Loucy (cell line): ENCODE results near the gene ZNF616.

Experiments
- H2AFZ ChIP-seq: fragments of 200-600 bp; sonication (generic); 2 replicates; pipeline ENCODE4 v1.6.0; 2016; ENCODE audit warnings: antibody characterized with exemption, mild to moderate bottlenecking, low read length, moderate library complexity
- H3F3A ChIP-seq: fragments of 200-600 bp; 2 replicates; pipeline ENCODE4 v1.6.0; 2016; ENCODE audit warnings: antibody characterized with exemption, low read depth, mild to moderate bottlenecking
- H3K27me3 ChIP-seq: fragments of 200-600 bp; sonication (generic); 2 replicates; pipeline ENCODE4 v1.6.1; 2014; ENCODE audit warnings: low read length, mild to moderate bottlenecking; ENCODE audit not compliant: insufficient read depth, poor library complexity, severe bottlenecking
- H3K36me3 ChIP-seq: fragments of 200-600 bp; sonication (generic); 2 replicates; pipeline ENCODE4 v1.6.1; 2016; ENCODE audit warnings: low read length; ENCODE audit not compliant: insufficient read depth
- H3K4me1 ChIP-seq: fragments of 200-600 bp; sonication (generic); 2 replicates; pipeline ENCODE4 v1.5.1; 2014; ENCODE audit warnings: low read length, mild to moderate bottlenecking; ENCODE audit not compliant: insufficient read depth, poor library complexity, severe bottlenecking
- H3K4me2 ChIP-seq: fragments of 200-600 bp; sonication (generic); 2 replicates; pipeline ENCODE4 v1.6.0; 2014; ENCODE audit warnings: antibody characterized with exemption, low read length, low read depth, mild to moderate bottlenecking; ENCODE audit not compliant: poor library complexity, severe bottlenecking
- H3K4me3 ChIP-seq: fragments of 200-600 bp; sonication (generic); 2 replicates; pipeline ENCODE4 v1.5.1; 2014; ENCODE audit warnings: low read length, mild to moderate bottlenecking, mixed read lengths; ENCODE audit not compliant: poor library complexity, severe bottlenecking
- H3K79me2 ChIP-seq: fragments of 200-600 bp; sonication (generic); 2 replicates; pipeline ENCODE4 v1.6.1; 2014; ENCODE audit warnings: low read length; ENCODE audit not compliant: insufficient read depth
- H3K9ac ChIP-seq: fragments of 200-600 bp; sonication (generic); 2 replicates; pipeline ENCODE4 v1.6.0; 2014; ENCODE audit warnings: mild to moderate bottlenecking, low read depth, low read length, moderate library complexity; ENCODE audit not compliant: poor library complexity, severe bottlenecking
- H3K9me2 ChIP-seq: fragments of 200-600 bp; sonication (generic); replicated peaks from 2 replicates; pipeline ENCODE4 v1.6.1; 2016; ENCODE audit warnings: low read depth, low read length, mixed read lengths
- H3K9me3 ChIP-seq: fragments of 200-600 bp; sonication (generic); 2 replicates; pipeline ENCODE4 v1.6.1; 2014; ENCODE audit warnings: mild to moderate bottlenecking, antibody characterized with exemption, low read length, low read depth; ENCODE audit not compliant: insufficient read depth
- H4K20me1 ChIP-seq: fragments of 200-600 bp; sonication (generic); 2 replicates; pipeline ENCODE4 v1.6.0; 2014; ENCODE audit warnings: antibody characterized with exemption, low read length, mild to moderate bottlenecking; ENCODE audit not compliant: insufficient read depth, poor library complexity, severe bottlenecking
- EZH2phosphoT487 ChIP-seq: fragments of 200-600 bp; IDR thresholded peaks from 2 replicates; pipeline ENCODE4 v1.6.1; 2018; ENCODE audit warnings: antibody characterized with exemption, mild to moderate bottlenecking, moderate library complexity, borderline replicate concordance
- TF ChIP-seq, protein P1 (sequence below): fragments of 200-600 bp; sonication (generic); conservative IDR thresholded peaks from 2 replicates; pipeline ENCODE4 v1.5.1; 2014; ENCODE audit warnings: mild to moderate bottlenecking, antibody characterized with exemption, low read length

Gene ZNF616

DNA sequence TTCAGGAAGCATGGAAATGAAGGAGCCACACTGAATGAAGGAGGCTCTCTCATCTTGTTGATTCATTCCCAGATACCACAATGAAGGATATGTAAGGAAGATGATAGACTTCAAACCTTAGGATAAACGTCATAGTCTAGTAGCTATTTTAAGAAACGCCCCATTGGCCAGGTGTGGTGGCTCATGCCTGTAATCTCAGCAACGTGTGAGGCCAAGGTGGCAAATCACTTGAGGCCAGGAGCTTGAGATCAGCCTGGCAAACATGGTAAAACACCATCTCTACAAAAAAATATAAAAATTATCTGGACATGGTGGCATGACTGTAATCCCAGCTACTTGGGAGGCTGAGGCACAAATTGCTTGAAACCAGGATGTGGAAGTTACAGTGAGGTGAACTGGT is 27.1 kb downstream of the ZNF616 start:
- peaks cover 54% of the 10 kb centered on the region for H3K9me3 ChIP-seq
- H3K36me3 ChIP-seq: peaks cover 40% of the 10 kb centered on the region
- no peaks in the 10 kb centered on the region for H3K4me1 ChIP-seq
- H4K20me1 ChIP-seq: no peaks in the 10 kb centered on the region
- no peaks in the 10 kb centered on the region for H3F3A ChIP-seq
- H3K4me3 ChIP-seq: no peak overlapping the region
- H2AFZ ChIP-seq: no peak overlapping the region
- H3K9ac ChIP-seq: no peak overlapping the region
- no peaks in the 10 kb centered on the region for H3K79me2 ChIP-seq
- H3K27me3 ChIP-seq: no peaks in the 10 kb centered on the region
- no peak for TF ChIP-seq EZH2phosphoT487
- H3K4me2 ChIP-seq: no peak overlapping the region
- no peaks in the 10 kb centered on the region for H3K9me2 ChIP-seq

DNA sequence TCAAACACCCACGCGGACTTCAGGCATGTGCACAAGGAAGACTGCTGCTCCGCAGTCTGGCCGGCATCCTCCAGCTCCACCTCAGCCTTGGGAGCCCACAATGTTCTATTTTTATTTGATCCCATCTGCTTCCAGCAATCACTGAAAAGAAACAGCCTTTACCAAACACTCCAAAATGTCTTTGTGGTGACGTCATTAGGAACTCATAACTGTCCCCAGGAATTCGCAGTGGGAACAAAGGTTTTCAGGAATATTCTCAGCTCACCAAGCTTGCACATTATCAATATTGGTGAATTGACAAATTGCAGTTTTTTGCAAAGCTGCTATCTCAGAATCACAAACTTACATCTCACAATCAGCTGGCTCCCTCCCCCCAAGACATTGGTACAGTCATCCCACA is 29.0 kb downstream of the ZNF616 start:
- Histone ChIP-seq H3K9ac (no peak overlapping the region), H3K79me2 (no peaks in the 10 kb centered on the region), H3K4me3 (no peak overlapping the region), H3F3A (no peaks in the 10 kb centered on the region), H3K4me2 (no peak overlapping the region), H3K4me1 (no peaks in the 10 kb centered on the region), H3K9me3 (peaks cover 44% of the 10 kb centered on the region), H3K9me2 (no peaks in the 10 kb centered on the region), H3K27me3 (no peaks in the 10 kb centered on the region), H4K20me1 (no peaks in the 10 kb centered on the region), H3K36me3 (peaks cover 23% of the 10 kb centered on the region), H2AFZ (no peak overlapping the region)
- TF ChIP-seq, protein P1, sequence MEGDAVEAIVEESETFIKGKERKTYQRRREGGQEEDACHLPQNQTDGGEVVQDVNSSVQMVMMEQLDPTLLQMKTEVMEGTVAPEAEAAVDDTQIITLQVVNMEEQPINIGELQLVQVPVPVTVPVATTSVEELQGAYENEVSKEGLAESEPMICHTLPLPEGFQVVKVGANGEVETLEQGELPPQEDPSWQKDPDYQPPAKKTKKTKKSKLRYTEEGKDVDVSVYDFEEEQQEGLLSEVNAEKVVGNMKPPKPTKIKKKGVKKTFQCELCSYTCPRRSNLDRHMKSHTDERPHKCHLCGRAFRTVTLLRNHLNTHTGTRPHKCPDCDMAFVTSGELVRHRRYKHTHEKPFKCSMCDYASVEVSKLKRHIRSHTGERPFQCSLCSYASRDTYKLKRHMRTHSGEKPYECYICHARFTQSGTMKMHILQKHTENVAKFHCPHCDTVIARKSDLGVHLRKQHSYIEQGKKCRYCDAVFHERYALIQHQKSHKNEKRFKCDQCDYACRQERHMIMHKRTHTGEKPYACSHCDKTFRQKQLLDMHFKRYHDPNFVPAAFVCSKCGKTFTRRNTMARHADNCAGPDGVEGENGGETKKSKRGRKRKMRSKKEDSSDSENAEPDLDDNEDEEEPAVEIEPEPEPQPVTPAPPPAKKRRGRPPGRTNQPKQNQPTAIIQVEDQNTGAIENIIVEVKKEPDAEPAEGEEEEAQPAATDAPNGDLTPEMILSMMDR: no peak
- TF ChIP-seq EZH2phosphoT487: no peak

DNA sequence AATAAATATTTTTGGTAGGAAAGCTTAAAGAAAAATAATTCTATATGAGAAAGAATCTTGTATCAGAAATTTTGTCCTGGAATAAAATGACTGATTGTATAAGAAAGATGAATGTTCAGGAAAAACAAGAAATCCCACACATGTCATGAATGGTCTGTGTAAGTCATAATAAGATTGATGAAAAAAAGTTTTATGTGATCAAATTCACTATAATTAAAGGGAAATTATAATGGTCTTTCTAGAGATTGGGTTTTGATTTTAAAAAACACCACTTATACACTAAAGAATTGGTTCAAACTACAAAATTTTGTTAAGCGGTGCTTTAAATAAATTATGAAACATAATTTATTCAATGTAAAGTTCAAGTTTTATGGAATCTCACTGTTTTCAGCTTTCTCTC is 37.0 kb downstream of the ZNF616 start:
- Histone ChIP-seq H2AFZ (no peak overlapping the region), H3K27me3 (no peaks in the 10 kb centered on the region), H3K4me1 (no peaks in the 10 kb centered on the region), H3K4me2 (no peak overlapping the region), H3F3A (no peaks in the 10 kb centered on the region), H3K36me3 (no peaks in the 10 kb centered on the region), H3K4me3 (no peak overlapping the region), H3K9ac (no peak overlapping the region), H3K9me2 (no peaks in the 10 kb centered on the region), H3K9me3 (peaks cover 6% of the 10 kb centered on the region; the same call in 1 of the 2 replicates), H4K20me1 (no peaks in the 10 kb centered on the region), H3K79me2 (no peaks in the 10 kb centered on the region)
- TF ChIP-seq, protein P1: no peak
- no peak for TF ChIP-seq EZH2phosphoT487

DNA sequence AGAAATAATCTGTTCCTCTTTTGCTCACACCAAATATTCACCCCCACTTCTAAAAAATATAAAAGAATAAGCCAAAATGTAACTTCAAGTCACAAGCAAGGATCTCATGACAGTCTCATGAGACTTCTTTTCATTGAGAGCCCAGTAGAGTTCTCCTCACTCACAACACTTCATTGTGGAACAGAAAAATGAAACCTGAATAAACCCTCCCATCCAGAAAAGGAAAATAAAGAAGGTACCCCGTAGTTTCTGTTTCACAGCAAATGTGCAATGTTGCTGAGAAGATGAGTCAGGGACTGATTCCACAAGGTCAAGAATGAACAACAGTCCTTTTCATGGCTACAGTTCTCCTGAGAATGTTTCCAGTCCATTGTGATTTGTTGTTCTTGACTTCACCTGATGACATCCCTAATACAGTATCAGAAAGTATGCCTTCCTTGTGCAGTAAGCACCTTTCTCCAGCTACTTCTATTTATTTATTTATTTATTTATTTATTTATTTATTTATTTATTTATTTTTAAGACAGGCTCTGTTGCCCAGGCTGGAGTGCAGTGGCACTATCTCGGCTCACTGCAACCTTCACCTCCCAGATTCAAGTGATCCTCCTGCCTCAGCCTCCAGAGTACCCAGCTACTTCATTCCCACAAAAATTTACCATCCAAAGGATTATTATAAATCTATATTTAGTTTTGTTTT is 37.7 kb downstream of the ZNF616 start:
- H4K20me1 ChIP-seq: no peaks in the 10 kb centered on the region
- no peaks in the 10 kb centered on the region for H3K4me1 ChIP-seq
- TF ChIP-seq, protein P1: no peak
- no peak for TF ChIP-seq EZH2phosphoT487
- no peak overlapping the region for H3K4me3 ChIP-seq
- H3K79me2 ChIP-seq: no peaks in the 10 kb centered on the region
- H3K4me2 ChIP-seq: no peak overlapping the region
- H3K9ac ChIP-seq: no peak overlapping the region
- H3K9me3 ChIP-seq: peaks cover 6% of the 10 kb centered on the region; the same call in 1 of the 2 replicates
- no peak overlapping the region for H2AFZ ChIP-seq
- no peaks in the 10 kb centered on the region for H3K27me3 ChIP-seq
- H3K36me3 ChIP-seq: no peaks in the 10 kb centered on the region
- no peaks in the 10 kb centered on the region for H3F3A ChIP-seq
- no peaks in the 10 kb centered on the region for H3K9me2 ChIP-seq
